ENCODE results near the gene TRIM9. TPM values are rescaled to one million over a fixed set of nuclear protein-coding genes. Genes with fewer than 3 reads are reported as not detected.
A peak's percentile ranks its signal among the peaks of the same experiment; 100 is the strongest.

Gene TRIM9
- total RNA-seq, 2 donors from 2014 or later, result 1.4 to 2.4 TPM

GRCh38 chr14:51109651-51110050 lies 14.7 kb upstream of the TRIM9 start:
- Mint-ChIP-seq H3K27ac (no peak overlapping the region), H3K4me3 (no peak overlapping the region), H3K27me3 (ENCODE audit: low read depth) (peaks cover 7% of the 10 kb centered on the region), H3K36me3 (ENCODE audit: insufficient read depth in 2 of 2) (no peaks in the 10 kb centered on the region), H3K9me3 (no peaks in the 10 kb centered on the region), H3K4me1 (ENCODE audit: low read depth) (no peaks in the 10 kb centered on the region)
- ATAC-seq (replicated peaks in 1 of 2) (no peak), DNase-seq (no peak)

- DNase-seq, result no peak
- no peak for ATAC-seq (replicated peaks in 1 of 2)
- no peaks in the 10 kb centered on the region for H3K36me3 Mint-ChIP-seq (ENCODE audit: insufficient read depth in 2 of 2)
- H3K4me3 Mint-ChIP-seq, result no peak overlapping the region
- no peaks in the 10 kb centered on the region for H3K4me1 Mint-ChIP-seq (ENCODE audit: low read depth)
- H3K27ac Mint-ChIP-seq, result no peak overlapping the region
- H3K9me3 Mint-ChIP-seq, result no peaks in the 10 kb centered on the region
- H3K27me3 Mint-ChIP-seq (ENCODE audit: low read depth), result peaks cover 7% of the 10 kb centered on the region
Observed at GRCh38 chr14:51107801-51108200, 12.9 kb upstream of the TRIM9 start.

DNA sequence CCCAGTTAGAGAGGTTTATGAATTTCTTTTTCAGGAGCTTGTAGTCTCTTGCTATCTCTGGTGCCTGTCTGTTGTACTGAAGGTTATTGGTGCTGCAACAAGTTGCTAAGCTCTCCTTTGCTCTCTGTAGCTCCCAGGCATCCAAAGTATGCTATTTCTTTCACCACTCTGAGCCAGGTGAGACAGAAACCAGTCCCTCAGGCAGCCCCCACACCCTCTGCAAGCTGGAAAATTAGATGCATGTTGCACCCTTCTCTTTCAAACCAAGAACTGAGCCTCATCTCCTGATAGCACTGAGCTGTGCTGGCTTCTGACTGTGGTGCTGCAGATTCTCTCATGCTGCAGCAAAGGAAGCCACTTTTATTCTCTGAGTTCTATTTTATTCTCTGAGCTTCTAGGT lies 9.6 kb upstream of the TRIM9 start:
- peaks cover 18% of the 10 kb centered on the region for H3K27me3 Mint-ChIP-seq (ENCODE audit: low read depth)
- H3K4me1 Mint-ChIP-seq (ENCODE audit: low read depth), result no peaks in the 10 kb centered on the region
- no peak overlapping the region for H3K27ac Mint-ChIP-seq
- DNase-seq (no peak), ATAC-seq (replicated peaks in 1 of 2) (no peak)
- H3K9me3 Mint-ChIP-seq, result no peaks in the 10 kb centered on the region
- H3K36me3 Mint-ChIP-seq (ENCODE audit: insufficient read depth in 2 of 2), result no peaks in the 10 kb centered on the region
- H3K4me3 Mint-ChIP-seq, result no peak overlapping the region

GRCh38 chr14:51097287-51097686 lies 2.4 kb upstream of the TRIM9 start:
- Mint-ChIP-seq H3K4me1 (ENCODE audit: low read depth) (peaks cover 29% of the 10 kb centered on the region), H3K4me3 (no peak overlapping the region)

DNA sequence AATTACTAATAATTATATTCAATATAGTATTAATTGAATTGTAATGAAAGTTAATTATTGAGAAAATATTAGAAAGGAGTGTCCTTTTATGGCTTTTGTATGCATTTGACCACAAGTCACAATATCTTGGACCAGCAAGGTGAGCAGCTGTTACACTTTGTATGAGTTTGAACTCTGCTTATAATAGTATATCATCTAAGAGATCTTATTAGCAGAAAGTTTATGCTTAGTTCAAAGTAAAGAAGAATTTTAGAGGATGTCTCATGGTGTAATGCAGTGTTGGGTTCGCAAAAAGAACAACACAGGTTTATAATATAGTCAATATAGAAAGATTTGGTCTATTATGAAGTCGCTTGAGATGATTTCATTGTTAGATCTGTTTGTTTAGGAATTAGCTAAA lies 2.0 kb upstream of the TRIM9 start:
- no peak overlapping the region for H3K4me3 Mint-ChIP-seq
- H3K27ac Mint-ChIP-seq, result no peak overlapping the region
- ATAC-seq (replicated peaks in 1 of 2) (no peak), DNase-seq (no peak)
- H3K9me3 Mint-ChIP-seq, result no peaks in the 10 kb centered on the region
- peaks cover 29% of the 10 kb centered on the region for H3K4me1 Mint-ChIP-seq (ENCODE audit: low read depth)
- peaks cover 22% of the 10 kb centered on the region for H3K27me3 Mint-ChIP-seq (ENCODE audit: low read depth)
- H3K36me3 Mint-ChIP-seq (ENCODE audit: insufficient read depth in 2 of 2), result no peaks in the 10 kb centered on the region

More at GRCh38 chr14:51097287-51097686, 2.4 kb upstream of the TRIM9 start:
- no peak for ATAC-seq (replicated peaks in 1 of 2)
- Mint-ChIP-seq H3K36me3 (ENCODE audit: insufficient read depth in 2 of 2) (no peaks in the 10 kb centered on the region), H3K9me3 (no peaks in the 10 kb centered on the region), H3K27ac (no peak overlapping the region), H3K27me3 (ENCODE audit: low read depth) (peaks cover 21% of the 10 kb centered on the region)
- DNase-seq, result no peak

DNA sequence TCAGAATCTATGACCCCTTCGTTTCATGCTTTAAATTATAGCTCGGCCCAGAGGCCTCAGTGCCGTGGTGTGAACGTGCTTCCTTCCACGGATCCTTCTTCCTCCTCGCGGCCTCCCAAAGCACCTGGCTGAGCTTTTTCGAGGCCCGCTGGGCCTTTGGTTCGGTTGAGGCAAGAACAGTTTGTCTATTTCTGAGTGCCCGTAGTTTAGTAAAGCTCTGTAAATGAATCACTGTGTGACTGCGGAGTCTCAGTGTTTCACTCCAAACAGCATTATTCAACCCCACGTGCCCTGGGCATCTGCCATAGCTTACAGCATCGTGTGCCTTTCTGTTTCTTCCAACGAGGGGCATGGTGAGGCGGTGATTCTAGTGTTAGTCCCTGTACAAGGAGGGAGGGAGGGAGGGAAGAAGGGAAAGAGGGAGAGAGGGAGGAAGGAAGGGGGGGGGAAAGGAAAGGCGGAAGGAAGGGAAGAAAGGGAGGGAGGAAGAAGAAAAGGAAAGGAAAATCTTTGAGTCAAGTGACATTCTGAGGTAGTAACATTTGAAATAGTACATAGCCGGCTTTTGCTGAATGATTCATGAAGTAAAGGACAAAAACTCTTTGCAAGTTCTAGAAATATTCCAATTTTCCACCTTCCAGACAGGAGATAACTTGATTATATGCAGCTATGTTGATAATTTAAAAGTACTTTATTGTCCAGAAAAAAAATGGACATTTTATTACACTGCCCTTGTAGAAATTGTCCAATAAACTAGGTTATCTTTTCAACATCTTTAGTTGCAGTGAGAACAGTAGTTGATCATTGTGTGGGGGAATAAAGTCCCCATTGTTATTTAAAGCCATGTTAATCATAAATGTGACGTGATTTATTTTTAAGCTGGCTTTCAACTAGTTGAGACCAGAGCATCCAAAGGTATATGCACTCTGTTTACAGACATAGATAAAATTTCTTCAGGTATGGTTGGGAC lies 1.2 kb upstream of the TRIM9 start:
- ATAC-seq (replicated peaks in 1 of 2) (peak in 1 of 2 donors; percentile 14), DNase-seq (peak; percentile 23 to 32)
- Mint-ChIP-seq H3K36me3 (ENCODE audit: insufficient read depth in 2 of 2) (no peaks in the 10 kb centered on the region), H3K27me3 (ENCODE audit: low read depth) (peaks cover 18% of the 10 kb centered on the region), H3K27ac (peak overlapping the region; percentile 61), H3K9me3 (no peaks in the 10 kb centered on the region), H3K4me1 (ENCODE audit: low read depth) (peaks cover 29% of the 10 kb centered on the region), H3K4me3 (peak overlapping the region; percentile 88 to 94)

DNA sequence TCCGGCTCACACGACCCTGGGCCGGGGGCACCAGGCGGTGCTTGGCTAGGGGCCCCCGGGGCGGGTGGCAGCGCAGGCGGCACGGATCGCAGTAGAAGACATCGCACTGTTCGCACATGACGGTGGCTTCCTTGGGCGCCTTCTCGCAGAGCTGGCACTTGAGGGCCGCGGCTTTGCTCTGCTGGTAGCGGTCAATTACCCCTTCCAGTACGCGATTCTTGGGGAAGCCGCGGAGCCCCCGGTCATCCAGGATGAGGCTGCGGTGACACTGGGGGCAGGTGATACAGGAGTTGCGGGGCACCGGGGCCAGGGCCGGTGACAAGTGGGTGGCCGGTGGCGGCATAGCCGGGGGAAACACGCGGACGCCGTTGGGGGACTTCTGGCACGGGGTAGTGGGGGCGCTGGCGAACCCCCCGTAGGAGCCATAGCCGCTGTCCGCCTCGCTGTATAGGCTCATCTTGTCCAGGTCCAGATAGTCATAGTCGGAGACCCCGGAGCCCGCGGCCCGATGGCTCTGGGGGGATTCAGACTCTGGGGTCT lies 553 bp downstream of the TRIM9 start:
- Mint-ChIP-seq H3K27ac (no peak overlapping the region), H3K27me3 (ENCODE audit: low read depth) (peaks cover 10% of the 10 kb centered on the region), H3K9me3 (no peaks in the 10 kb centered on the region), H3K36me3 (ENCODE audit: insufficient read depth in 2 of 2) (no peaks in the 10 kb centered on the region), H3K4me1 (ENCODE audit: low read depth) (peaks cover 29% of the 10 kb centered on the region), H3K4me3 (peak overlapping the region; percentile 88 to 94)
- ATAC-seq (replicated peaks in 1 of 2), result peak in 1 of 2 donors; percentile 13
- peak; percentile 25 to 41 for DNase-seq

DNA sequence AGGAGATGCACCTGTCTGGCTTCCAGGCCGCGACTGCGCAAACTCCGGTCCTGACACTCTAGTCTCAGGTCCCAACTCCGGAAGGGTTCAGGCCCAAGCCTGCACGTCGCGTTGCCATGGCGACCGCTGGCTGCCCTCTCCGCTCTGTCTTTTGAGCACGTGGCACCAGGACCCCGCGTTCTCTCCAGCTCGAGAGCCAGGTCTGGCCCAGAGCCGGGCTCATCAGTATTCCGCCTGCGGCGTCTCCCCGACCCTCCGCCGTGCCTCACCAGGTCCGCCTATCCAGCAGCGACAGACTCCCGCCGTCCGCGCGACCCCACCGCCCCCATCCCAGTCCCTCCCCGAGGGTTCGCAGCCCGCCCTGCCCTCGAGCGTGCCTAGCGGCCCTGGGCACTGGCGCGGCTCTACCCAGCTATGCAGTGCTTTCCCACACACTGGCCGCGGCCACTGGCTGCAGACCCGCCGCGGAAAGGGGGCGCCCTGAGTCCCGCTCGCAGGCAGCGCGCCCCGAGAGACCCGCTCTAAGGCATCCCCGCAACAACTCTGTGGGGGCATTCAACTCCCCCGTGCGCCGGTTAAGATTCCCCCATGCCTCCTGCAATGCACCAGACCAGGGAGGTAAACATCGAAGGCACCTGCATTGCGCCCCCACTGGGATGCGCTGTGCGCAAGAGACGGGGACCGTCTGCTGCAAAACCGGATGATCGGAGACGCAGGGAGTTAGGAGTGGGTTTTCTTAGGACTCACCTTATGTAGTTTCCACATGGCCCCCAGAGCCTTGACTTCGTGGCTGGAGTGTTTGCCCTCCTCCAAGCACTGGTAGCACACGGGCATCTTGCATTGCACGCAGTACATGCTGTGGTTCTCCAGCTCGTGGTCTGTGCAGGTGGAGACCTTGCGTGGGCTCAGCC lies 1.3 kb downstream of the TRIM9 start:
- DNase-seq, result peak; percentile 64 to 65
- H3K9me3 Mint-ChIP-seq, result no peaks in the 10 kb centered on the region
- no peaks in the 10 kb centered on the region for H3K36me3 Mint-ChIP-seq (ENCODE audit: insufficient read depth in 2 of 2)
- H3K4me3 Mint-ChIP-seq, result peak overlapping the region; percentile 88 to 94
- peaks cover 10% of the 10 kb centered on the region for H3K27me3 Mint-ChIP-seq (ENCODE audit: low read depth)
- peak; percentile 33 to 36 for ATAC-seq (replicated peaks in 1 of 2)
- peaks cover 29% of the 10 kb centered on the region for H3K4me1 Mint-ChIP-seq (ENCODE audit: low read depth)
- no peak overlapping the region for H3K27ac Mint-ChIP-seq

GRCh38 chr14:51092965-51093364 lies 1.9 kb downstream of the TRIM9 start:
- no peak for ATAC-seq (replicated peaks in 1 of 2)
- Mint-ChIP-seq H3K4me3 (peak overlapping the region; percentile 13 to 37), H3K9me3 (no peaks in the 10 kb centered on the region), H3K4me1 (ENCODE audit: low read depth) (peaks cover 29% of the 10 kb centered on the region), H3K36me3 (ENCODE audit: insufficient read depth in 2 of 2) (no peaks in the 10 kb centered on the region), H3K27ac (no peak overlapping the region), H3K27me3 (ENCODE audit: low read depth) (peaks cover 10% of the 10 kb centered on the region)
- DNase-seq, result no peak

DNA sequence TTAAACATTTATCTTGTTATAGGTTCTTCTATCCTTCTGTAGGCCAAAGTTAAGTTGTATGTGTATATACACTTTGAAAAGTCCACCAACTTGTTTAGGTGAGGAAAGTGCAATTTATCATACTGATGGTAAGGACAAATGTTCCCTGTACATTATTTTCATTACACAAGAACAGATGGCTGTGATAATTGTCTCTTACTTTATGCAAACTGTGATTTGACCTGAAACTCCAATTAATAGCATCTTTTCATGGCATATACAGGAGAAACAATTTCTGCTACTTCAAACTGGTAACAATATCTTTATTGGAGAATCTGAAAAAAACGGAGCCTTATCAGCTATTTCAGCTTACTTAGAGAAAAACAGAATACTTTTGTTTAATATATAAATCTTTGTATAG lies 5.6 kb downstream of the TRIM9 start:
- ATAC-seq (replicated peaks in 1 of 2) (no peak), DNase-seq (no peak)
- no peaks in the 10 kb centered on the region for H3K9me3 Mint-ChIP-seq
- H3K27me3 Mint-ChIP-seq (ENCODE audit: low read depth), result peaks cover 10% of the 10 kb centered on the region
- no peaks in the 10 kb centered on the region for H3K36me3 Mint-ChIP-seq (ENCODE audit: insufficient read depth in 2 of 2)
- H3K4me1 Mint-ChIP-seq (ENCODE audit: low read depth), result peaks cover 13% of the 10 kb centered on the region
- no peak overlapping the region for H3K4me3 Mint-ChIP-seq
- H3K27ac Mint-ChIP-seq, result no peak overlapping the region

GRCh38 chr14:51087031-51087441 lies 7.9 kb downstream of the TRIM9 start:
- no peaks in the 10 kb centered on the region for H3K4me1 Mint-ChIP-seq (ENCODE audit: low read depth)

DNA sequence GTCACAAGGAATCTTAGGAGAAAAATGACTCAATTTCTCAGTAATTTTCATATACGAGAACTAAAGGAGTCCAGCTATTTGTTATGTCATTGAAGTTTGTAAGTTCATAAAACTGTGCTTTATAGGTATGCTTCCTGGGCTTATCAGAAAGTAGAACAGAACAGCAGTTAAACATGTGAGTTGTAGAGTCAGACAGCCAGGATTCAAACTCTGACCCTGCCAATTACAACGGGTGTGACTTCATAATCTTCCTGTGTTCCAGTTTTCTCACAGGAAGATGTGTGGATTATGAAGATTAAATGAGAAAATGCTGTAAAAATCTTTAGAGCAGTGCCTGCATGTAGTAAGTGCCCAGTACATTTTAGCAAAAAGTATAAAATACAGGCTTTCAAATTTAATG lies 8.9 kb downstream of the TRIM9 start:
- Mint-ChIP-seq H3K4me1 (ENCODE audit: low read depth) (no peaks in the 10 kb centered on the region), H3K4me3 (no peak overlapping the region), H3K9me3 (no peaks in the 10 kb centered on the region), H3K36me3 (ENCODE audit: insufficient read depth in 2 of 2) (no peaks in the 10 kb centered on the region), H3K27ac (no peak overlapping the region), H3K27me3 (ENCODE audit: low read depth) (no peaks in the 10 kb centered on the region)
- no peak for ATAC-seq (replicated peaks in 1 of 2)
- DNase-seq, result no peak

More at GRCh38 chr14:51087031-51087441, 7.9 kb downstream of the TRIM9 start:
- ATAC-seq (replicated peaks in 1 of 2), result no peak
- Mint-ChIP-seq H3K36me3 (ENCODE audit: insufficient read depth in 2 of 2) (no peaks in the 10 kb centered on the region), H3K27me3 (ENCODE audit: low read depth) (no peaks in the 10 kb centered on the region), H3K9me3 (no peaks in the 10 kb centered on the region), H3K4me3 (no peak overlapping the region), H3K27ac (no peak overlapping the region)
- no peak for DNase-seq

DNA sequence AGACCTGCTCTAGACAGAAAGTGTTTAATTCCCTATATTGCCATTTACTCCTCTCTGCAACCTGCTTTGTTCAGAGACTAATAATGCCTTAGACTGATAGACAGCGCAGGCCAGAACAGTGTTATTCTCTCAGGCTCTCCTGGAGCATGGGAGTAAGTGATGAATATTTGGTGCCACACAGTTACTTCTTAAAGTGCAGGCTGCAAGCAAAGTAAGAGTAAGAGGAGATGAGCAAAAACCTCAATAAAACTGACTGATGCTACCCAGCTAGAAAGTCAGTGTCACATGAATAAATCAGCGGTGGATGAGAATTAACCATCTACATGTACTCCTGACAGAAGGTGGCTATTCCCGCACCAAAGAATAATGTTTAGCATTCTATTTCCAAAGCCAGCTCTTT lies 9.9 kb downstream of the TRIM9 start:
- no peaks in the 10 kb centered on the region for H3K9me3 Mint-ChIP-seq
- H3K4me1 Mint-ChIP-seq (ENCODE audit: low read depth), result no peaks in the 10 kb centered on the region
- no peak overlapping the region for H3K27ac Mint-ChIP-seq
- DNase-seq (no peak), ATAC-seq (replicated peaks in 1 of 2) (no peak)
- H3K27me3 Mint-ChIP-seq (ENCODE audit: low read depth), result no peaks in the 10 kb centered on the region
- H3K36me3 Mint-ChIP-seq (ENCODE audit: insufficient read depth in 2 of 2), result no peaks in the 10 kb centered on the region
- no peak overlapping the region for H3K4me3 Mint-ChIP-seq

Measured in activated T-cell treated with anti-CD3 and anti-CD28 coated beads, Interleukin-2, amount 50 U/mL, for 72 hours (primary cell).